ENCODE measurements around the gene FGF12. TPM values are rescaled to one million over a fixed set of nuclear protein-coding genes. Genes with fewer than 3 reads are reported as not detected.
A peak's percentile ranks its signal among the peaks of the same experiment; 100 is the strongest.

Gene FGF12
- polyA plus RNA-seq, 1 experiment = 0.11 TPM

DNA sequence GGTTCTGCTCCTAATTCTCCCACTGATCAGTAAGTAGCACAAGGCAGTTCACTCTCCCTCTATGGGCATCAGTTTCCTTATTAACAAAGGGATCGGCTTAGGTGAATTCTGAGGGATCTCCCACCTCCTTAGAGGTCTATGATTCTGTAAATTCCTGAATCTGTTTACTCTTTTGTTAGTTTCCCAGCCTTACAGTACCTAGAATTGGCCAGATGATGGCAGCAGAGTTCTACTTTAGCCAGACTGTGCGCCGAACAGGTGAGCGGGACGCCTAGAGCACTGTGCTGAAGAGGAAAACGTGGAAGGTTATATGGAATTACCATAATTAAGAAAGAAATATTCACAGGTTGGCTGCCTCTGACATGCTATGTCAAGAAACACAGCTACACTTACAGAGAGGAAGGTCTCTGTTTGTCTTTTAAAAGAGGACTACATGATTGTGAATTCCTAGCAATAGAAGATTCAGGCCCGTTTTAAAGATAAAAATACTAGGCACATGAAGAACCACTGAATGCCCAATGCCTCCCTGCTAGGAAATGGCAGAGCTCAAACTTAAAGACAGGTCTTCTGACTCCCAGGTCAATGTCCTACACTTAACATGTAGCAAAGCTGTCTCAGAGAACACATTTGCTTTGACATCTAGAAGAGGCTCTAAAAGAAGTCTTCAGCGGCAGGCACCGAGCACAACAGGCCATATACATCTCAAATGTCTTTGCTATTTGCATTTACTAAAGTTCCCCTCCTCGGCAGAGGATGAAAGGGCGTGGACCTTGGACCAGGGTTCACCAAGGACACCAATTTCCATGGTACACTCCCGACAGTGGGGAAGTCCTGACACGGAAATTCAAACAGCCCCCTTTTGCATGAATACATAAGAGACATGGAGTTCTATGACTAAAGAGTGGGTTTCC is 259.9 kb downstream of the FGF12 start:
- ChIA-PET POLR2A (no interaction called here), CTCF (interaction anchor here (0.7 to 1.3 kb wide), 8 partner anchors 8 to 1313 kb away, joined by 3 to 10 read pairs (median 3); no protein-coding TSS in a partner anchor)
- TF ChIP-seq, protein P1, sequence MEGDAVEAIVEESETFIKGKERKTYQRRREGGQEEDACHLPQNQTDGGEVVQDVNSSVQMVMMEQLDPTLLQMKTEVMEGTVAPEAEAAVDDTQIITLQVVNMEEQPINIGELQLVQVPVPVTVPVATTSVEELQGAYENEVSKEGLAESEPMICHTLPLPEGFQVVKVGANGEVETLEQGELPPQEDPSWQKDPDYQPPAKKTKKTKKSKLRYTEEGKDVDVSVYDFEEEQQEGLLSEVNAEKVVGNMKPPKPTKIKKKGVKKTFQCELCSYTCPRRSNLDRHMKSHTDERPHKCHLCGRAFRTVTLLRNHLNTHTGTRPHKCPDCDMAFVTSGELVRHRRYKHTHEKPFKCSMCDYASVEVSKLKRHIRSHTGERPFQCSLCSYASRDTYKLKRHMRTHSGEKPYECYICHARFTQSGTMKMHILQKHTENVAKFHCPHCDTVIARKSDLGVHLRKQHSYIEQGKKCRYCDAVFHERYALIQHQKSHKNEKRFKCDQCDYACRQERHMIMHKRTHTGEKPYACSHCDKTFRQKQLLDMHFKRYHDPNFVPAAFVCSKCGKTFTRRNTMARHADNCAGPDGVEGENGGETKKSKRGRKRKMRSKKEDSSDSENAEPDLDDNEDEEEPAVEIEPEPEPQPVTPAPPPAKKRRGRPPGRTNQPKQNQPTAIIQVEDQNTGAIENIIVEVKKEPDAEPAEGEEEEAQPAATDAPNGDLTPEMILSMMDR (IDR thresholded peaks at IDR 0.05; ENCODE audit: insufficient read depth, low read depth, low read length) = peak; percentile 87
- H3K27me3 ChIP-seq (ENCODE audit: control insufficient read depth, insufficient read depth, low read length) = no peaks in the 10 kb centered on the region
- no peak overlapping the region for H3K4me3 ChIP-seq (ENCODE audit: low read depth, low read length)
- no peaks in the 10 kb centered on the region for H3K36me3 ChIP-seq (ENCODE audit: control insufficient read depth, insufficient read depth, low read length)
- no peak for DNase-seq (ENCODE audit: low read depth)

DNA sequence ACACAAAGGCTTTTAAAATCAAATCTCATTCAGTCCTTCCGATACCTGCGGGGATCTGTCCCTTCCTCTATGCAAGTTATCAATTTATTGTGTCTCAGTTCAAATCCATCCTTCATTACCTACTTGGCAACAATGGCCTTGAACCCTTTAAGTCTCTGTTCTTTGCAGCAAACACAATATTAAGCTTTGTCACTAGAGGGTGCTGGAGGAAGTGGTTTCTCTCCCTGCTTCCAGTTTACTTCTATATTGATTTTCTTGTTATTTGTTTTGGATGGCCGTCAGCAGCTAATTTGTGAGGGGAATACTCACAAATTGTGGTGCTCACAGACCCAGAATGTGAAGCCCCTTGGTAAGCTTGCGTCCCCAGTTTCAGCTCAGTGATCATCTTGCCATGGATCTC is 278.3 kb downstream of the FGF12 start:
- DNase-seq (ENCODE audit: low read depth) = no peak
- CTCF ChIA-PET = no interaction called here

DNA sequence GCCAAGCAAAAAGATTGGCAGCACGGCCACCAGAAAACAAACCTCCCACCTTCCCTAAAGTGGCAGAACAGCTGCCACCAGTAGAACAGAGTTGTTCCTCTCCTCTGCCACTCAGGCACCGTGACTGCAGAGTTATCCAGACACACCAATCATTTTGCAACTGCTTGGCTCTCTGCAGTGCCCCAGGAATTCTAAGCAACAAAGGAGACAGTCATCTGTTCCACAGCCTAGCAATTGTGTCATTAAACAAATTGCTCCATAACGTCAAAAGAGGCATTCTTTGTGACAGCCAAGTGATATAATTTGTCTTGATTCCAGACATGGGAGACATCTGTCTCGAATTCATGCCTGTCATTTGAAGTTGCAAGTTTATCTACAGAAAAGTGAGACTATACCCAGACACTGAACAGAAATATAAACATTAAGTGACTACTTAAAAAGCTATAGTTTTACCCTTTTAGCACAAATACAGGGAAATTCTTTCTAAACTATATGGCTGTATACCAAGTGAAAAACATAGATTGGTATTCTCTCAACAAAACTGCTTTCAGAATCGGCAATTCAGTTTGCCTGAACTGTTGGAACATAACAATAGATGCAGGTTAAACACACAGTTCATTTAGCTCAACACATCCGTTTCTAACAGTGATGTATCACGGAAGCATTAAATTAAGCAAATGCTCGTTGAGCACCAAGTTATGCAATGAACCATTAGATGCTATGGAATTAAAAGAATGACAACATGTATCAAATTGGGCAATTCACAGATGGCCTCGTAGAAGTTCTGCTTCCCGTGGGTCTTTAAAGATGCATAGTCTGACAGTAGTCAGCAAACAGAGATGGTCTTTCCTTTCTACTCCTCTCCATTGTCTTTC is 281.3 kb downstream of the FGF12 start:
- H3K4me3 ChIP-seq (ENCODE audit: low read depth, low read length) = no peak overlapping the region
- DNase-seq (ENCODE audit: low read depth) = no peak
- no peaks in the 10 kb centered on the region for H3K27me3 ChIP-seq (ENCODE audit: control insufficient read depth, insufficient read depth, low read length)
- ChIA-PET POLR2A (no interaction called here), CTCF (interaction anchor here (0.7 to 3.1 kb wide), 5 partner anchors 10 to 1563 kb away, joined by 3 to 42 read pairs (median 9); no protein-coding TSS in a partner anchor)
- TF ChIP-seq, protein P1 (IDR thresholded peaks at IDR 0.05; ENCODE audit: insufficient read depth, low read depth, low read length) = no peak
- no peaks in the 10 kb centered on the region for H3K36me3 ChIP-seq (ENCODE audit: control insufficient read depth, insufficient read depth, low read length)

More for the DNA sequence above, 278.3 kb downstream of the FGF12 start:
- POLR2A ChIA-PET = no interaction called here
- Histone ChIP-seq H3K4me3 (ENCODE audit: low read depth, low read length) (no peak overlapping the region), H3K36me3 (ENCODE audit: control insufficient read depth, insufficient read depth, low read length) (no peaks in the 10 kb centered on the region), H3K27me3 (ENCODE audit: control insufficient read depth, insufficient read depth, low read length) (no peaks in the 10 kb centered on the region)
- TF ChIP-seq, protein P1 (IDR thresholded peaks at IDR 0.05; ENCODE audit: insufficient read depth, low read depth, low read length) = 0 out of 2 replicates have a peak, but pooled peaks have one; percentile 7

DNA sequence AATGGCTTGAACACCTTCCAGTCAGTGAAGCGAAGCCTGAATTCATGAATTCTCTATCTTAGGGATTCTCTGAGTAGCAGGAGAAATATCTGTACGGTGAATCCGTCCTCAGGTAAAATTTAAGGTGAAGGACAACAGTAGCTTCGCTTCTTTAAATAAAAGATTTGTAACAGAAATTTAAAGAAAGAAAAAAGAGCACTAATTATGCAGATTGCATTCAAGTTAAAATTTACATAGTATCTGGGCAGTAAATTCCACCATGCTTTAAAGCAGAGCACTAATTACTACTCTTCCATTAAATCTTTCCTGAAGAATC is 282.6 kb downstream of the FGF12 start:
- Histone ChIP-seq H3K27me3 (ENCODE audit: control insufficient read depth, insufficient read depth, low read length) (no peaks in the 10 kb centered on the region), H3K36me3 (ENCODE audit: control insufficient read depth, insufficient read depth, low read length) (no peaks in the 10 kb centered on the region), H3K4me3 (ENCODE audit: low read depth, low read length) (no peak overlapping the region)
- no peak for DNase-seq (ENCODE audit: low read depth)
- CTCF ChIA-PET = interaction anchor here (0.9 to 3.1 kb wide), 22 partner anchors 9 to 1744 kb away, joined by 3 to 42 read pairs (median 6); no protein-coding TSS in a partner anchor
- POLR2A ChIA-PET = no interaction called here
- TF ChIP-seq, protein P1 (IDR thresholded peaks at IDR 0.05; ENCODE audit: insufficient read depth, low read depth, low read length) = no peak
